ENCODE data around the gene DCAF11. TPM values are rescaled to one million over a fixed set of nuclear protein-coding genes. Genes with fewer than 3 reads are reported as not detected.
A peak's percentile ranks its signal among the peaks of the same experiment; 100 is the strongest.

Gene DCAF11
- polyA plus RNA-seq, 5 donors, result 59.5 to 74.4 (median 65.9) TPM

DNA sequence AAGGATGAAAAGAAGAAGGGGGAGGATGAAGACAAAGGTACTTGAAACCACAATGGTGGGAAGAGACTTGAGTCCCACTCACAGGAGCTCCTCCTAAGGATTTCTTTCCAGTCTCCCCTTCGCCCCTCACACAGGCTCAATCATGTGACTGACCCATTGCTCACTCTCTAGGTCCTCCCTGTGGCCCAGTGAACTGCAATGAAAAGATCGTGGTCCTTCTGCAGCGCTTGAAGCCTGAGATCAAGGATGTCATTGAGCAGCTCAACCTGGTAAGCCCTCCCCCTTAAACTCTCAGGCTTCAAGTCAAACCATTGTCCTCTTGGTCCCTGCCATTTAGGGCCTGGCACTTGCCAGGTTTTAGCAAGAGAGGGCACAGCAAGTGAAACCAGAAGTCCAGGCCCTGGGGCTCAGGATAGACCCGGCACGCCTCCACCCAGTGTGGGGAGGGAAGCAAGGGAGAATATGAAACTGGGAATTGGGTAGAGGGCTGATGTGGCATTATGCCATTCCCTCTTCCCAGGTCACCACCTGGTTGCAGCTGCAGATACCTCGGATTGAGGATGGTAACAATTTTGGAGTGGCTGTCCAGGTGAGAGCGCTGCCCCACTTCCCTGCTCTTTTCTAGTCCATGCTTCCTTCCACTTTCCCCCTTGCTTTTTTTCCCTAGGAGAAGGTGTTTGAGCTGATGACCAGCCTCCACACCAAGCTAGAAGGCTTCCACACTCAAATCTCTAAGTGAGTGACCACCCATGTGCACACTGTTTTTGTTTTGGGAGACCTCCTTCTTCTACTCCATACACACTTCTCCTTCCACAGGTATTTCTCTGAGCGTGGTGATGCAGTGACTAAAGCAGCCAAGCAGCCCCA is 23.2 kb downstream of the DCAF11 start:
- no peak for DNase-seq

DNA sequence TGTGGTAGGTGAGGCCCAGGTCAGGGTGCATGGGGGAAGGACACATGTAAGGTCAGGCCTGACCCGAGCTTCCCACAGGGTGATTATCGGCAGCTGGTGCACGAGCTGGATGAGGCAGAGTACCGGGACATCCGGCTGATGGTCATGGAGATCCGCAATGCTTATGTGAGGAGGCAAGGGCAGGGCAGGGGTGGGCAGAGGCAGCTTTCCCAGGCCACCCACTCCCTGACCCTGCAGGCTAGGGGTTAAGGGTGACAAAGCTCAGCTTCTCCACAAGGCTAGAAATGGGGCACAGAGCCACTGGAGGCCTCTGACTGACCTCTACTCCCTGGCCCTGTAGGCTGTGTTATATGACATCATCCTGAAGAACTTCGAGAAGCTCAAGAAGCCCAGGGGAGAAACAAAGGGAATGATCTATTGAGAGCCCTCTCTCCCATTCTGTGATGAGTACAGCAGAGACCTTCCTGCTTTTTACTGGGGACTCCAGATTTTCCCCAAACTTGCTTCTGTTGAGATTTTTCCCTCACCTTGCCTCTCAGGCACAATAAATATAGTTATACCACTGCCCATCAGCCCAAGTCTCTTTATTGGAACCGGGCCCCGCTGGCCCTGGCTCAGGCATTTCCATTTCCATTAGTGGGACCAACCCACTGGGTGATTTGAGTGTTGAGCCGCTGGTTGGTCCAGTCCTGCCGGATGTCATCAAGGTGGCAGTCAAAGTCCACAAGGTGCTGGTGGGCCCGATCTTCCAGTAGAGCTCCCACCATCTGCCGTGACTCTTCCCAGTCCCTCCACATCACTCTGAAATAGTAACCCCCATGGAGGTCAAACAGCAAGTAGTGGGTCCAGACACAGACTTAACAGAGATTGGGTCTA is 24.1 kb downstream of the DCAF11 start:
- DNase-seq, result no peak

DNA sequence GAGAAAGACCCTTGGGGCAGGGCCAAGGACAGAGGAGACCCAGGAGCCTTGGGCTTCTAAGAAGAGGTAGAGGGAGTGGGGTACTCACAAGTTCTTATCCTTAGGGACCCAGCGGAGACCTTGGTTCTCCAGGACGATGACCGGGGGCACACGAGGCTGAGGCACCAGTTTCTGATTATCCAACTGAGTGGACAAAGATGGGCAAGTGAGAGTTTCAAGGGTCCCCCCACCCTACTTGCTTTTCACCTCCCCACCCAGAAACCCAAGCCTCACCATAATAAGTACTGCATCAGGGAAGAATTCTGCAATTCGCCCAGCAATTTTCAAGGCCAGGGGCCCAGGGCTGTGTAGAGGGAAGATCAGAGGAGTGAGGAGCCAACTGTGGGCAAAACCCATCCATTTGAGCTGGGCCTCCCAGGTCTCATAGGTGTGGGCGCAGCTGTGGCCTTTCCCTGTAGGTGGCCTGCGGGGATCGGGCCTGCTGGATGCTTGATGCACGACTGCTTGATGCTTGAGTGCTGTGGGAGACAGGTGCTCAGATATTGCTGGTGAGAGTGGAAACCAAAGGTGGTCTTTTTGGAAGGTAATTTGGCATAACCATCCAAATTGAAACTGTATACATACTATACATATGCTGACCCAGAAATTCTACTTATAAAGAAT is 24.8 kb downstream of the DCAF11 start:
- no peak for DNase-seq

GRCh38 chr14:24141097-24141880 is 26.7 kb downstream of the DCAF11 start, which contains the start of gene EMC9:
Gene EMC9, minus strand, starts transcription at chr14:24141591. Its CDS starts 287 bp downstream, at chr14:24141304.
- DNase-seq, result peak; percentile 99

DNA sequence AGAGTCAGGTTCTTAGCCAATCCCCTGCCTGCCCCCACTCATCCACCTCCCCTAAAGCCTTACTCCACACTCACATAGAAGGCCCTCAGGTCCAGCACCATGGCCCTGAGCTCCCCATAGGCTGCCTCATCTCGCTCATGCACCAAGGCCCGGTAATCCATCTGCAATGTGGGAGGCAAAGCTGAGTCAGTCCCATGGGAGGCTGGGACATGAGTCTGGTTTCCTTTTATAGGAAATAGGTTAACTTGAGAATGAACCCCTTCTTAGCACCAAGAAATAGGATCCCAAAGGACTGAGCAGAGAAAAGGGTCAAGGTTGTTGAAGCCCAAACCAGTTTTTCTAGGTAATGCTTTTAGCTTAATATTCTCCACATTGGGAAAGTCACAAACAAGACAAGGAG is 28.9 kb downstream of the DCAF11 start:
- no peak for DNase-seq

GRCh38 chr14:24144451-24144850 is 29.9 kb downstream of the DCAF11 start:
- DNase-seq, result no peak

DNA sequence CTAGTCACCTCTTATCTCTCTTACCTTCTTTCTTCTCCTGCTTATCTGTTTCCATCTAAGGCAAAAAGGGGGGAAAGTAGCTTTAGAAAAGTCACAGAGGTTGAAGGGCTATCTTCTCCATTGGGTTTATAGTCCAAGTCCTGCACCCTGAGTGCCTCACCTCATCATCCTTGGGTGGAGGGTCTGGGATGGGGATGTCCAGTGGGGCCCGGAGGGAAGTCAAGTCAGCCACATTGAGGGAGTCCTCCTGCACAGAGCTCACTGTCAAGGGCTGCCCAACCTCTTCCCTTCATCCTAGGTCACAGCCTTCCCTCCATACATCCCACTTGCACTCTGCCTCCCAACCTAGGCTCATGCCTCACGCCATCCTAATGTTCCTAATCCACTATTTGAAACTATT is 30.6 kb downstream of the DCAF11 start:
- no peak for DNase-seq

GRCh38 chr14:24145690-24146452 is 31.3 kb downstream of the DCAF11 start:
- DNase-seq, result no peak

- peak; percentile 94 to 95 for DNase-seq
Observed at GRCh38 chr14:24146453-24146977, 31.9 kb downstream of the DCAF11 start, which contains the start of gene PSME2. Gene PSME2, minus strand, starts transcription at chr14:24146610. Its CDS starts 29 bp downstream, at chr14:24146581.

GRCh38 chr14:24146978-24147760 is 32.6 kb downstream of the DCAF11 start, which contains the start of gene RNF31:
Gene RNF31, plus strand, starts transcription at chr14:24147498. Its CDS starts 201 bp downstream, at chr14:24147699.
- peak; percentile 98 for DNase-seq

GRCh38 chr14:24147761-24148428 is 33.3 kb downstream of the DCAF11 start:
- DNase-seq, result no peak

GRCh38 chr14:24149302-24149969 is 34.9 kb downstream of the DCAF11 start:
- no peak for DNase-seq

DNA sequence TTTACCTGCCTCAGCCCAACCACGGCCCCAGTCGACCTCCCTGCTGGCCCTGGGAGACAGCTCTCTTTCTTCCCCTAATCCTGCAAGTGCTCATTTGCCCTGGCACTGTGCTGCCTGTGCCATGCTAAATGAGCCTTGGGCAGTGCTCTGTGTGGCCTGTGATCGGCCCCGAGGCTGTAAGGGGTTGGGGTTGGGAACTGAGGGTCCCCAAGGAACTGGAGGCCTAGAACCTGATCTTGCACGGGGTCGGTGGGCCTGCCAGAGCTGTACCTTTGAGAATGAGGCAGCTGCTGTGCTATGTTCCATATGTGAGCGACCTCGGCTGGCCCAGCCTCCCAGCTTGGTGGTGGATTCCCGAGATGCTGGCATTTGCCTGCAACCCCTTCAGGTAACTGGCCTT is 35.5 kb downstream of the DCAF11 start:
- DNase-seq, result no peak

GRCh38 chr14:24150567-24150966 is 36.0 kb downstream of the DCAF11 start:
- DNase-seq, result no peak

DNA sequence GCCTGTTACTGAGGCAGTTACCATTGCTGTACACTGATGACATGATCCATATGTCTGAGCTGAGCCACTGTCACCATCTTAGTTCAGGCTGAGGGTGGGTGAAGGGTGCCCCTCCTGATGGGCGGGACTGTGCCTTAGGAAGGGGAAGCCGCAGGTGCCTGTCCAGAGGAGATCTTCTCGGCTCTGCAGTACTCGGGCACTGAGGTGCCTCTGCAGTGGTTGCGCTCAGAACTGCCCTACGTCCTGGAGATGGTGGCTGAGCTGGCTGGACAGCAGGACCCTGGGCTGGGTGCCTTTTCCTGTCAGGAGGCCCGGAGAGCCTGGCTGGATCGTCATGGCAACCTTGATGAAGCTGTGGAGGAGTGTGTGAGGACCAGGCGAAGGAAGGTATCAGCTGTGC is 36.4 kb downstream of the DCAF11 start:
- no peak for DNase-seq

DNA sequence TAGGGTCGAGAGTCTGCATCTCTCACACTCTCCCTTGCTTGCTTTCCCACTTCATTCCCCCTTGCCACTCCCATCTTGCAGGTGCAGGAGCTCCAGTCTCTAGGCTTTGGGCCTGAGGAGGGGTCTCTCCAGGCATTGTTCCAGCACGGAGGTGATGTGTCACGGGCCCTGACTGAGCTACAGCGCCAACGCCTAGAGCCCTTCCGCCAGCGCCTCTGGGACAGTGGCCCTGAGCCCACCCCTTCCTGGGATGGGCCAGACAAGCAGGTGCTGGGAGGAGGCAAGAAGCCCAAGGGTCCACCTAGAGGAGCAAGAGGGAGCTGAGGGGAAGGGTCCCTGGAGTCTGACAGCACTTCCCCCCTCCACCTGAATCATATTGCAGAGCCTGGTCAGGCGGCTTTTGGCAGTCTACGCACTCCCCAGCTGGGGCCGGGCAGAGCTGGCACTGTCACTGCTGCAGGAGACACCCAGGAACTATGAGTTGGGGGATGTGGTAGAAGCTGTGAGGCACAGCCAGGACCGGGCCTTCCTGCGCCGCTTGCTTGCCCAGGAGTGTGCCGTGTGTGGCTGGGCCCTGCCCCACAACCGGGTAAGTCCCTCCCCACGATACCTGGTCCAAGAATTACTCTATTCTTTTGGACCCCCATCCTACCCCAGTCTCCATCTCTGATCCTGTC is 37.0 kb downstream of the DCAF11 start:
- DNase-seq, result no peak

DNA sequence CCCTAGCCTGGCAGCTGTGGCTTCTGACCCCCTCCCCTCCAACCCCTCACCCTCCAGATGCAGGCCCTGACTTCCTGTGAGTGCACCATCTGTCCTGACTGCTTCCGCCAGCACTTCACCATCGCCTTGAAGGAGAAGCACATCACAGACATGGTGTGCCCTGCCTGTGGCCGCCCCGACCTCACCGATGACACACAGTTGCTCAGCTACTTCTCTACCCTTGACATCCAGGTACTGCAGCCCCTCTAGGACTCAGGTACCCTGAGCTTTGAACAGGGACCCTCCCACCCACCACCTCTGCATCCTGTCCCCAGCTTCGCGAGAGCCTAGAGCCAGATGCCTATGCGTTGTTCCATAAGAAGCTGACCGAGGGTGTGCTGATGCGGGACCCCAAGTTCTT is 40.5 kb downstream of the DCAF11 start:
- DNase-seq, result no peak

Data from right lung (tissue), 5 donors.